Measurements from ENCODE around the gene GPSM1. TPM values are rescaled to one million over a fixed set of nuclear protein-coding genes. Genes with fewer than 3 reads are reported as not detected.
A peak's percentile ranks its signal among the peaks of the same experiment; 100 is the strongest.

The GPSM1 gene
- total RNA-seq, 1 donor from 2014 or later: 31.7 TPM

DNA sequence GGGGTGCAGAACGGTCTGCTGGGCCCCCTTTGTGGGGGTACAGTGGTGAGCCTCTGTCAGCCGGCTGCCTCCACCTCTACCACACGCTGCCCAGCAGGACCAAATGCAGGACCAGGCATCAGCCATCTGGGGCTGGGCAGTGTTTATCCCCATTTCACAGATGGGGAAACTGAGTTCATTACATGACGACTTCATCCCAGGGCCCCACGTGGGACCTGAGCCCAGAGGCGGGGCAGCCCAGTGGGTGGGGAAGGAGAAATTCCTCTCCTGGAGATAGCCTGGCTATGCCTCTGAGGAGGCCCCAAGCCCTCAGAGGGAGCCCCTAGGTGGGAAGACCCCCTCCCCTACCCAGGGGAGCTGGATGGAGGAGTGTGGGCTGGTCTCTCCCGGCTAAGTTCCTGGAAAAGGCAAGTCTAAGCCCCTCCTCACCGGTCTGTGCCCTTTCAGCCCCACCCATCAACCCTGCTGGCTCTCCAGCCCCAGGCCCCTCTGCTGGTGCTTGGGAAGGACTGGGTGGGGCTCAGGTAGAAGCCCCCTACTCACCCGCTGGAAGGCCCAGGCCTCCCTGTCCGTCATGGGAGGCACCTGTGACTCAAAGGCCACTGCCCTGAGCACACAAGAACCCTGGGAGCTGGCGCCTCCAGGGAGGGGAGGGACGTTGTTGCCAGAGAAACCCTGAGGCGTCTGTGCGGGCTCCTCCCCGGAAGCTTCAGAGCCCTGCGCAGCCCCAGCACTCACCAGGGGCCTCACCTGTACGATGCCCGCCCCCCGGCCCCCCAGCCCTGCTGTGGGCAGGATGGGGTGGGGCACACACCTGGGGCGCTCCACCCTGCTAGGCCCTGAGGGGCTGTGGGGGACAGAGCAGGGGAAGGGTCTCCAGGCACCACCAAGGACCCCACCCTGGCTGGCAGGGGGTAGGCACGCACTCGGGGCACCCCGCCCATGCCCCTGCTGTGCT lies 16.0 kb upstream of the GPSM1 start:
- Mint-ChIP-seq H3K36me3 (ENCODE audit: low read depth, unreplicated experiment) (peaks cover 14% of the 10 kb centered on the region), H3K27me3 (ENCODE audit: unreplicated experiment) (peaks cover 8% of the 10 kb centered on the region), H3K4me3 (ENCODE audit: unreplicated experiment) (no peak overlapping the region), H3K9me3 (ENCODE audit: unreplicated experiment) (peaks cover 3% of the 10 kb centered on the region), H3K27ac (ENCODE audit: unreplicated experiment) (no peak overlapping the region), H3K4me1 (ENCODE audit: unreplicated experiment) (no peaks in the 10 kb centered on the region)
- TF ChIP-seq CTCF (IDR thresholded peaks at IDR 0.05; ENCODE audit: unreplicated experiment): no peak
- no peak for DNase-seq (ENCODE audit: low spot score)

DNA sequence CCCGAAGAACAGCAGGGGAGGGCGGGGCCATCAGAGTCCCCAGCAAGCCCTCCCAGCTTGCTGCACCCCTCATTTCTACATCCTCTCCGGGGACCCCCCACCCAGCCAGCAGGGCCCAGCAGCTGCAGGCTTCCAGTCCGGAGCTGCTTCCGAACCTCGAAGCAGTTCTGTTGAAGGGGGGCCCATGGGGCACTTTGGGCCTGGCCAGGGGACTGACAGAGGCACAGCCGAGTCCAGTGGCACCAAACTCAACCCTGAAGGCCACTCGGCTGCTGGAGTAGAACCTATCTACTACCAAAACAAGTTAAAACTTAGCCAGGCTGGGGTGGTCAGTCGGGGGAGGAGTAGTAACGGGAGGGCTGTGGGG lies 15.3 kb upstream of the GPSM1 start:
- H3K9me3 Mint-ChIP-seq (ENCODE audit: unreplicated experiment): peaks cover 3% of the 10 kb centered on the region
- H3K27me3 Mint-ChIP-seq (ENCODE audit: unreplicated experiment): peaks cover 11% of the 10 kb centered on the region
- no peak overlapping the region for H3K4me3 Mint-ChIP-seq (ENCODE audit: unreplicated experiment)
- no peak for TF ChIP-seq CTCF (IDR thresholded peaks at IDR 0.05; ENCODE audit: unreplicated experiment)
- no peak for DNase-seq (ENCODE audit: low spot score)
- H3K36me3 Mint-ChIP-seq (ENCODE audit: low read depth, unreplicated experiment): peaks cover 14% of the 10 kb centered on the region
- no peaks in the 10 kb centered on the region for H3K4me1 Mint-ChIP-seq (ENCODE audit: unreplicated experiment)
- no peak overlapping the region for H3K27ac Mint-ChIP-seq (ENCODE audit: unreplicated experiment)

DNA sequence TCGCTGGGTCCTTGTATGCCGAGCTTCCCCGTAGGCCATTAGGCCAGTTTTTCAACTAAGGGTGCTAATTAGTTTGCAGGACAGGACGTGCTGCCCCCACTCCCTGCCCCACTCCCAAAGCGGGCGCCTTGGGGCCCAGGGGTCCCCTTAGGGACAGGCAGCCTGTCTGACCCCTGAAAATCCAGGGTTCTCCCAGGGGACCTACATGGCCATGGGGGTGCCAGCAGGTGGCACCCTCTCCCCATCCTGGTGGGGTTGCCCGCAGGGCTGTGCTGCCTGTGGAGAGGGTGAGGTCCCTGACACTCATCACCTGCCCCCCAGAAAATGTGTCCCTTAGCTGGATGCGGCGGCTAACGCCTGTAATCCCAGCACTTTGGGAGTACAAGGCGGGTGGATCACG lies 14.9 kb upstream of the GPSM1 start:
- peaks cover 3% of the 10 kb centered on the region for H3K9me3 Mint-ChIP-seq (ENCODE audit: unreplicated experiment)
- no peak overlapping the region for H3K27ac Mint-ChIP-seq (ENCODE audit: unreplicated experiment)
- peaks cover 14% of the 10 kb centered on the region for H3K36me3 Mint-ChIP-seq (ENCODE audit: low read depth, unreplicated experiment)
- no peaks in the 10 kb centered on the region for H3K4me1 Mint-ChIP-seq (ENCODE audit: unreplicated experiment)
- TF ChIP-seq CTCF (IDR thresholded peaks at IDR 0.05; ENCODE audit: unreplicated experiment): peak; percentile 13
- no peak overlapping the region for H3K4me3 Mint-ChIP-seq (ENCODE audit: unreplicated experiment)
- peak; percentile 48 for DNase-seq (ENCODE audit: low spot score)
- peaks cover 11% of the 10 kb centered on the region for H3K27me3 Mint-ChIP-seq (ENCODE audit: unreplicated experiment)

- no peak for DNase-seq (ENCODE audit: low spot score)
- Mint-ChIP-seq H3K27ac (ENCODE audit: unreplicated experiment) (no peak overlapping the region), H3K4me1 (ENCODE audit: unreplicated experiment) (no peaks in the 10 kb centered on the region), H3K9me3 (ENCODE audit: unreplicated experiment) (peaks cover 3% of the 10 kb centered on the region), H3K27me3 (ENCODE audit: unreplicated experiment) (peaks cover 13% of the 10 kb centered on the region), H3K36me3 (ENCODE audit: low read depth, unreplicated experiment) (peaks cover 14% of the 10 kb centered on the region), H3K4me3 (ENCODE audit: unreplicated experiment) (no peak overlapping the region)
- TF ChIP-seq CTCF (IDR thresholded peaks at IDR 0.05; ENCODE audit: unreplicated experiment): no peak
Observed at GRCh38 chr9:136313111-136314055, 14.0 kb upstream of the GPSM1 start.
